CD4-positive, alpha-beta T cell treated with Interferon alpha-2 for 1 hour (primary cell): ENCODE data around the gene DIAPH2.

Experiments used
- DNase-seq, 2 donors: peaks; one replicate each; pipeline ENCODE4 v3.0.0-alpha.2; 2020 to 2022

DIAPH2 gene

DNA sequence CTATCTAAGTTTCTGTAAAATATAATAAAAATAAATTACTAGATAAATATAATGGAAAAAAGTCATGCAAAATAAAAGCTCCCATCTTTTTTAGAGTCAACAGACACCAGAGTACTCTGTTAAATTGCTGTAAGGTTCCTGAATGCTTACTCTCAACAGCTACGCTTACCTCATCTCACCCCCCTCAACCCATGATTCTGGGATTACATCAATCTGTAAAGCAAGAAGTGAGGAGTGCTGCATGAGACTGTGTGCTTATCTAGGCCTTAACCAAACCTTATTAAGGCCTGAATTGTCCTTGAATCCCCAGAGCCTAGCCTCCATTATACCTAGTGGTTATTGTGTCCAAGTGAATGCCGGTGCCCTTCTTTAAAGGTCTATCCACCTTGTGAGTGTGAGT is 934.9 kb downstream of the DIAPH2 start:
- no peak for DNase-seq

DNA sequence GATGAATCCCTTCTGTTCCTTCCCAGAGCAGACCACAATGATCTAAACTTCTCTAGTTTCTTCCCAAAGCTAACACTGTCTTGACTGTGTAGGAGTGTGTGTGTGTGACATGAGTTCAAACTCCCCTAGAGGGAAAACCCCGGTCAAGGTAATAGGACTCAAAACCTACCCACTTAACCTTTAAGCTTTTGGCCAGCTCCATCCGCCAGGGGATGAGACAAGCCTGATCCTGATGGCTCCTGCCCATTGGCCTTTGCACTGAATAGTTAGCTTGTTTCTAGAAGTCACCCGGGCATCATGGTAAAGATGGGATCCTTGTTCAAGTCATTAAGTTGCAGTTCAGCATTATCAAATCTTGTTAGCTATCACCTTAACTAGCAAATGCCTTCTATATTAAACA is 937.5 kb downstream of the DIAPH2 start:
- DNase-seq: no peak

DNA sequence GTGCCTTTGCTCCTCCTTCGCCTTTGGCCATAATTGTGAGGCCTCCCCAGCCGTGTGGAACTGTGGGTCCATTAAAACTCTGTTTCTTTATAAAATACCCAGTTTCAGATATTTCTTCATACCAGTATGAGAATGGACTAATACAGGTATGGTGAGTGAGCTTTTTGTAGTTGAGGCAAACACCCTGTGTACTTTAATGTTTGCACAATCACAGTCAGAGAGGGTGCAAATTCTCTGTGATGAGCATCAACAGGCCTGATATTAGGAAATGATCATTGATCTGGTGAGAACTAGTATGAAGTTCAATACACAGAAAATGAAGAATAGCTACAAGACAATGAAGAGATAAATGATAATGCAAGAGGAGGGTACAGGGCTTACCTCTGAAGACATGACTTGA is 943.7 kb downstream of the DIAPH2 start:
- DNase-seq: no peak

DNA sequence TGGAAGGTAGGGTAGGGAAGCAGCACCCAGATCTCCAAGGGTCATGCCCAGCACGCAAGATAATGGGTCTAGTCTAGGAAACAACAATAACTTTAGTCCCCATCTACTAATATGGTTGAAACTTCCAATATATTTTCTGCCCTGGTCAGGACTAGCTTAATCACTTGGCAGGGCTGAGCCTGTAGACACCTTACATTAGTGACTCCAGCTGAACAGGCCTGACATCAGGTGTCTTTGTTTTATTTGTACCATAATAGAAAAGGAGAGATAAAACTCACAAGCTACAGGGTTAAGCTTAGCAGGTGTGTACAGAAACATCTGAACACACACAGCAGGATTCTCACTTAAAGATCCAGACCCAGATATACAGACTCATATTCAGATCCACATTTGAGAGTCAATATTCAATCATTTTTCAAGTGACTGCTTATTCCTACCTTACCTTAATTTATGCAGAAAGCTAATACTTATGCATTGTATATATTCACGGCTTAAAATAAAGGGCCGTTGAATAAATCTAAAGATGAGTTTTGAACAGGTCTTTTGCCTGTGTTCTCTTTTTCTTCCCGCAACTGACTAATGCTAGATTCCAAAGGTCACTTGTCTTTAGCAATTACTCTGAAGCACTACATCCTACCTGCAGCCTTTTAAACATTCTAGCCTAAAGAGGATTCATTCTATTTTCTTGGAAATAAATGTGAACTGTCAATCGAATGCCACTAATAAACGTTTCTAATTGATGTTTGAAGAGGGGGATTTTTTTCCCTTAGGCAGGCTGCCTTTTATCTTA is 944.4 kb downstream of the DIAPH2 start:
- no peak for DNase-seq

DNA sequence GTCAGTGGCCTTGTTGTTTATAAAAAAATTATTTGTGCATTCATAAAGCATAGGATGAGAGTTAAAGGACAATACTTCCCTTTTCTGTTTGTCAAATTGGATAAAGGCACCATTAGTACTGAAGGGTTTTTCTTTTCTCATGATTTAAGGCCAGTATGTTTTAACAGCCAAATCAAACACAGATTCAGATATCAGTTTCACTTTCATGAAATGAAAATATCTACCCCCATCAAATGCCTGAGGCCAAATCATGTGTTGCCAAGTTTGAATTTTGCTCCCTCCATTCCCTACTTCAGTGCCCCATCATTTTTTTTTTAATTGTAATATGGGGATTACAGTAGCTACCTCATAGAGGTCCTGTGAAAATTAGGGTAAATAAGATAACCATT is 944.9 kb downstream of the DIAPH2 start:
- DNase-seq: no peak

DNA sequence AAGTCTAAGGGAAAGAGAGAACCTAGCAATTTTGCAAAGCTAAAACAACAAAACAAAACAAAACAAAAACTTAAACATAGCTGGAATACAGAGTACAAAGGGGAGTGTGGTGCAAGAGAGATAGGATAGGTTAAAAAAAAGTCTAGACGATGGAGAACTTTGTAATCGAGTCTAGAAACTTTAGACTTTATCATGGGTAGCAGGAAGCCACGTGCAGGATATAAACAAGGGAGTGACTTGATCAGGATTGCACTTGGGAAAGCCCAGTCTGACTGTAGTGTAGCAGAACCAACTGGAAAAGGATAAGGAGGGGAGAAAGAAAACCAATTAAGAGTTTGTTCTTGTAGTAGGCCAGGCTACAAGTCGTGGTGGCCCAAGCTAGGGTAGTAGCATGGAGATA is 949.2 kb downstream of the DIAPH2 start:
- no peak for DNase-seq

DNA sequence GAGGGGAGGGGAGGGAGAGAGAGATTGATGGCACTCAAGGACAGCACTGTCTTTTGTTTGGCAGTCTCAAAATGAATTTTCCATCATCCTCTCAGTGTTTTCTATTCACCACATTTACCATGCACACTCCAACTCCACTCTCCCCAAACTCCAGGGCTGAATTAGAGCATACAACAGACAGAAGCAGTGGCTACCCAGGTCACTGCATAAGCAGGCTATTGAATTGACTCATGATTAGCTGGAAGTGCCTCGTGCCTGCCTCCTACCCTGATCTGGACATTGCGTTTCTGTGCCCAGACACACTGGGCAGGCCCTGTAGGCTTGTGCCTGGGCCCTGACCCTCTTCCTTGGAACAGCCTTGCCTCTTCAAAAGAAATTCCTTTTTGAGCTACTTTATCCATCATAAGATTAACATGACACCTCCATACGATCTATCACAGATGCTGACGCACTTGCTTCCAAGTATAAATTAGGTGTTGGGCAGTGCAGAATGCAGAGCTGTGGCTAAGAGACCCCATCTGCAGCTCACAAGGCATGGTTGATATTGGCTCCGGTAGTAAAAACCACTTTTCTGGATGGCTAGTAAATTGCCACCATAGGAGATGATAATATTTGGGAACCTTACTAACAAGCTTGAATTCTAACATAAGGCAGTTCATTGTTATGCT is 952.0 kb downstream of the DIAPH2 start:
- DNase-seq: no peak

DNA sequence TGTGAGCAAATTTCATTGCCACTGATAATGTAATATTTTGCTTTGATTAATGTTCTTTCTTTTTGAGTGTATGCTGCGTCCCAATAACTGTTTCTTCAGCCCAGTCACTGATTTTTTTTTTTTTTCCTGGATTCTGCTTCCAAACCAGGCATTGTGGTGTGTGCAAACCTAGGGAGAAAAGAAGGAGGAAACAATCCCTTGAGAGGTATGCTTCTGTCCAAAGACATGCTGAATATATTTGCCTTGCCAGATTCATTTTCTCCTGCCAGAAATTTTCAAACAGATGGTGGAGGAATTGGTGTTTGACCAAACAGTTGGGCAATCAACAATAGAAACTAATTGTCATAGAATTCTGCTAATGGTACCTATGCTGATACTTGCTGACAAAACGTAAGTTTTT is 952.6 kb downstream of the DIAPH2 start:
- no peak for DNase-seq

DNA sequence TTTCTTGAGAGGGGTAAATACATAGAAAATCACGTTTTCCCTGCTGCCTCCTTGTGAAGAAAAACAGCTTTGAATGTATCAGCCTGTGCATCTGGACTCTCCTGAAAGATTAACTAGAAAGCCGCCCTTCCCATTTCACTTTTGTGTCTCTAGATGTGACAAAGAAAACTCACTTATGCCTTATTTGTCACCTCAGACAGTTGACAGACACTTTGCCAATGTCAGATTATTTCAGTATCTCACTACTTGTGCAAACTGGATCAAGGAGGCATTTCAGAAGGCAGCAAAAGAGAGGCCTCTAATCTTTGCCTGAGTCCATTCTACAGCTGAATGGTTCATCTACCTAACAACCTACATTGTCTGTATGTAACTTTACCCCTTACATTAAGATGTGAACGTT is 954.0 kb downstream of the DIAPH2 start:
- no peak for DNase-seq

DNA sequence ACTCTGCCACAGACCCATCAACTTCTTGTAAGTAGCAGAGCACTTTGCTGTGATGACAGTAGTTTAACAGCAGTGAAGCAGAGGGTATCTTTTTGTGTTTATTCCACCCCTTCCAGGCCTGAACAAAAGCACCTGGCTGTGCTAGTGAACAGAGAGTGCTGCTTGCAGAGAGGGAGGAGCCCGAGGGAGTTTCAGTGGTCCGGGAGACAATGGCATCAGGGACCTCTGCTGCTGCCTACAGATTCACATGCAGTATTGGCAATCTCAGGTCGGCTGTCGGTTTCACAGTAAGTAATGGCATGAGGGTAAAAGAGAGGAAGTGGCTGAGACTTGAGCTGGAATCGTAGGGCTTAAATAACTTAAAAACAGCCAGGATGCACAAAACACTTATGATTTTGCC is 954.9 kb downstream of the DIAPH2 start:
- DNase-seq: no peak
